ENCODE measurements around the gene PNMT.

DNA sequence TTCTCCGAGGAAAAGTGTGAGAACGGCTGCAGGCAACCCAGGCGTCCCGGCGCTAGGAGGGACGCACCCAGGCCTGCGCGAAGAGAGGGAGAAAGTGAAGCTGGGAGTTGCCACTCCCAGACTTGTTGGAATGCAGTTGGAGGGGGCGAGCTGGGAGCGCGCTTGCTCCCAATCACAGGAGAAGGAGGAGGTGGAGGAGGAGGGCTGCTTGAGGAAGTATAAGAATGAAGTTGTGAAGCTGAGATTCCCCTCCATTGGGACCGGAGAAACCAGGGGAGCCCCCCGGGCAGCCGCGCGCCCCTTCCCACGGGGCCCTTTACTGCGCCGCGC lies 31.5 kb downstream of the PNMT start, which contains the start of gene ERBB2:
- TF ChIP-seq RFX5 (IDR thresholded peaks at IDR 0.05; ENCODE audit: low read depth, low read length) (no peak), RAD21 (IDR thresholded peaks at IDR 0.05; ENCODE audit: low read length) (no peak), MXI1 (IDR thresholded peaks at IDR 0.05; ENCODE audit: borderline replicate concordance, low read depth, low read length) (no peak), CEBPB (IDR thresholded peaks at IDR 0.05; ENCODE audit: low read depth, low read length) (no peak)

Data from IMR-90 (cell line).